Panc1 (cell line): Measurements from ENCODE around the gene IFT52.

ENCODE experiments used
- POLR2AphosphoS5 ChIP-seq: IDR thresholded peaks from 2 replicates; pipeline ENCODE4 v1.6.1; 2012; ENCODE audit warnings: mild to moderate bottlenecking, low read depth, low read length, moderate library complexity
- TF ChIP-seq, protein P1 (sequence below): fragments of 450-650 bp; IDR thresholded peaks from 2 replicates; pipeline ENCODE4 v1.5.1; 2017; ENCODE audit warnings: mild to moderate bottlenecking

DNA sequence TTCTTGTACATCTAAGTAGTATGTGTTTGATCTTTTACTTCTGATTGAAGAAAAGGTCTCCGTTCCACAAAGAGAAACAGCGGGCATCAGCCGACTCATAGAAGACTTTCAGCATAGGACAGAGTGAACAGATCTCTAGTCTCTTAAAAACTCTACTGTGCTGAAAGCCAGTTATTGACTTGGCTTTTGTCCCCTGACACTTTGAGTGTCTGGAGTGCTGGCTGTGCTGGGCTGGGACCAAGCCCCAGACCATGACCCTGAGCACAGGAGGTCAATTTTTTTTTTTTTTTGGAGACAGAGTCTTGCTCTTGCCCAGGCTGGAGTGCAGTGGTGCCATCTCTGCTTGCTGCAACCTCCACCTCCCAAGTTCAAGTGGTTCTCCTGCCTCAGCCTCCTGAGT, 104.0 kb downstream of the IFT52 start:
- TF ChIP-seq, protein P1, sequence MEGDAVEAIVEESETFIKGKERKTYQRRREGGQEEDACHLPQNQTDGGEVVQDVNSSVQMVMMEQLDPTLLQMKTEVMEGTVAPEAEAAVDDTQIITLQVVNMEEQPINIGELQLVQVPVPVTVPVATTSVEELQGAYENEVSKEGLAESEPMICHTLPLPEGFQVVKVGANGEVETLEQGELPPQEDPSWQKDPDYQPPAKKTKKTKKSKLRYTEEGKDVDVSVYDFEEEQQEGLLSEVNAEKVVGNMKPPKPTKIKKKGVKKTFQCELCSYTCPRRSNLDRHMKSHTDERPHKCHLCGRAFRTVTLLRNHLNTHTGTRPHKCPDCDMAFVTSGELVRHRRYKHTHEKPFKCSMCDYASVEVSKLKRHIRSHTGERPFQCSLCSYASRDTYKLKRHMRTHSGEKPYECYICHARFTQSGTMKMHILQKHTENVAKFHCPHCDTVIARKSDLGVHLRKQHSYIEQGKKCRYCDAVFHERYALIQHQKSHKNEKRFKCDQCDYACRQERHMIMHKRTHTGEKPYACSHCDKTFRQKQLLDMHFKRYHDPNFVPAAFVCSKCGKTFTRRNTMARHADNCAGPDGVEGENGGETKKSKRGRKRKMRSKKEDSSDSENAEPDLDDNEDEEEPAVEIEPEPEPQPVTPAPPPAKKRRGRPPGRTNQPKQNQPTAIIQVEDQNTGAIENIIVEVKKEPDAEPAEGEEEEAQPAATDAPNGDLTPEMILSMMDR: no peak
- no peak for TF ChIP-seq POLR2AphosphoS5
